Mesenchymal stem cell (in vitro differentiated cells and primary cell): Measurements from ENCODE around the gene KLHL14.

Experiments
- DNase-seq: peaks from one replicate; pipeline ENCODE4 v3.0.0-alpha.2; 2013
- H2AFZ ChIP-seq: one replicate; pipeline ENCODE4 v1.6.1; 2013; ENCODE audit warnings: low read depth, mild to moderate bottlenecking, control low read depth, inconsistent platforms, low read length, moderate library complexity
- H2AK5ac ChIP-seq: 2 replicates; pipeline ENCODE4 v1.6.1; 2013; ENCODE audit warnings: low read length, moderate library complexity, mild to moderate bottlenecking, inconsistent platforms; ENCODE audit not compliant: severe bottlenecking
- H2BK120ac ChIP-seq: one replicate; pipeline ENCODE4 v1.6.1; 2013; ENCODE audit warnings: low read depth, mild to moderate bottlenecking, inconsistent platforms, low read length, moderate library complexity
- H2BK12ac ChIP-seq, 2 experiments: one replicate each; pipeline ENCODE4 v1.6.1; 2013; ENCODE audit warnings: inconsistent platforms in 2 of 2, low read length in 2 of 2, mild to moderate bottlenecking in 2 of 2, moderate library complexity in 2 of 2, control low read depth in 1 of 2
- H2BK15ac ChIP-seq: one replicate; pipeline ENCODE4 v1.6.1; 2013; ENCODE audit warnings: mild to moderate bottlenecking, low read depth, inconsistent platforms; ENCODE audit not compliant: poor library complexity, severe bottlenecking
- H2BK5ac ChIP-seq: 2 replicates; pipeline ENCODE4 v1.6.1; 2013; ENCODE audit warnings: low read depth, mild to moderate bottlenecking, low read length, control low read depth, inconsistent platforms; ENCODE audit not compliant: poor library complexity, severe bottlenecking
- H3K14ac ChIP-seq, 2 experiments: one replicate each; pipeline ENCODE4 v1.6.1; 2013; ENCODE audit warnings: inconsistent platforms in 2 of 2, low read length in 2 of 2, control low read depth in 1 of 2, mild to moderate bottlenecking in 1 of 2, moderate library complexity in 1 of 2
- H3K18ac ChIP-seq, 2 experiments: one replicate each; pipeline ENCODE4 v1.6.1; 2013; ENCODE audit warnings: inconsistent platforms in 2 of 2, low read length in 2 of 2, control low read depth in 1 of 2, low read depth in 1 of 2, mild to moderate bottlenecking in 1 of 2
- H3K23ac ChIP-seq, 2 experiments: one replicate each; pipeline ENCODE4 v1.6.1; 2013; ENCODE audit warnings: inconsistent platforms in 2 of 2, low read length in 2 of 2, mild to moderate bottlenecking in 2 of 2, moderate library complexity in 2 of 2, control low read depth in 1 of 2
- H3K27ac ChIP-seq: 2 replicates; pipeline ENCODE4 v1.5.1; 2013; ENCODE audit warnings: mild to moderate bottlenecking, moderate library complexity, low read length, control low read depth, inconsistent platforms; ENCODE audit not compliant: poor library complexity, severe bottlenecking
- H3K27me3 ChIP-seq, 2 experiments: 2 replicates each; pipeline versions ENCODE4 v1.6.1 to v1.7.0; 2013; ENCODE audit warnings: low read length in 2 of 2, mild to moderate bottlenecking in 2 of 2, moderate library complexity in 2 of 2, control low read depth in 1 of 2, inconsistent platforms in 1 of 2; ENCODE audit not compliant: control insufficient read depth in 1 of 2, insufficient read depth in 1 of 2
- H3K36me3 ChIP-seq, 2 experiments: 2 replicates each; pipeline versions ENCODE4 v1.6.1 to v1.7.0; 2013; ENCODE audit warnings: low read length in 2 of 2, control low read depth in 1 of 2, inconsistent platforms in 1 of 2, low read depth in 1 of 2, mild to moderate bottlenecking in 1 of 2; ENCODE audit not compliant: insufficient read depth in 2 of 2, control insufficient read depth in 1 of 2
- H3K4ac ChIP-seq, 2 experiments: one replicate each; pipeline ENCODE4 v1.6.1; 2013; ENCODE audit warnings: inconsistent platforms in 2 of 2, low read length in 2 of 2, mild to moderate bottlenecking in 2 of 2, moderate library complexity in 2 of 2, control low read depth in 1 of 2, low read depth in 1 of 2
- H3K4me1 ChIP-seq: 2 replicates; pipeline ENCODE4 v1.6.1; 2013; ENCODE audit warnings: low read depth, low read length, control low read depth; ENCODE audit not compliant: control insufficient read depth, insufficient read depth
- H3K4me2 ChIP-seq: 2 replicates; pipeline ENCODE4 v1.6.1; 2013; ENCODE audit warnings: low read length, mild to moderate bottlenecking, inconsistent platforms; ENCODE audit not compliant: poor library complexity, severe bottlenecking
- H3K4me3 ChIP-seq, 2 experiments: 2 replicates each; pipeline versions ENCODE4 v1.5.1 to v1.7.0; 2013; ENCODE audit warnings: low read length in 2 of 2, mild to moderate bottlenecking in 2 of 2, control low read depth in 1 of 2, low read depth in 1 of 2; ENCODE audit not compliant: insufficient read depth in 1 of 2
- H3K79me1 ChIP-seq: replicated peaks from 2 replicates; pipeline ENCODE4 v1.6.1; 2013; ENCODE audit warnings: mild to moderate bottlenecking, control low read depth, low read length, inconsistent platforms; ENCODE audit not compliant: poor library complexity, severe bottlenecking
- H3K9ac ChIP-seq: 2 replicates; pipeline ENCODE4 v1.7.0; 2013; ENCODE audit warnings: mild to moderate bottlenecking, low read length, moderate library complexity
- H3K9me3 ChIP-seq: 2 replicates; pipeline ENCODE4 v1.7.0; 2013; ENCODE audit warnings: mild to moderate bottlenecking, low read length; ENCODE audit not compliant: control insufficient read depth
- H4K8ac ChIP-seq: one replicate; pipeline ENCODE4 v1.6.1; 2013; ENCODE audit warnings: inconsistent platforms, mild to moderate bottlenecking, low read length, moderate library complexity
- H4K91ac ChIP-seq: one replicate; pipeline ENCODE4 v1.6.1; 2013; ENCODE audit warnings: mild to moderate bottlenecking, low read length, inconsistent platforms
- WGBS: methylation state at CpG from one replicate; pipeline ENCODE4 v1.1.7; 2013; ENCODE audit warnings: mixed read lengths; 5-methylcytosine and 5-hydroxymethylcytosine counted together

The KLHL14 gene

DNA sequence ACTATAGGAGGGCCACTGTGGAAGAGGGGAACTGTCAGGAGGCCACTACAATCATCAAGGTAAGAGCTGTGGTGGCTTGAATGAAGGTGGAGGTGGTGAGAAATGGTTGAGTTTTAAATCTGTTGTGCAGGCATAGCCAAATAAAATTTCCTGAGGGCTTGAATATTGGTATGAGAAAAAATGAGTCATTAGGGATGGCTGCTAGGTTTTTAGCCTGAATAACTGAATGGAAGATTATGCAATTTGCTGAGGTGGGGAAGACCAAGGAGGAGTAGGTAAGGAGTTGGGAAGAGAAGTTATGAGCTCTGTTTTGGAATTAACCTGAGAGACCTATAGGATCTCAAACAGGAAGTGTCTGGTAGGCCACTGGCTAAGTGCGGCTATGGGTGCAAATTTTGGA is 84.0 kb downstream of the KLHL14 start:
- no peak overlapping the region for H2BK12ac ChIP-seq
- no peak overlapping the region for H2AFZ ChIP-seq
- no peak for DNase-seq
- H3K18ac ChIP-seq = no peak overlapping the region
- H3K36me3 ChIP-seq = no peaks in the 10 kb centered on the region
- no peaks in the 10 kb centered on the region for H3K4me1 ChIP-seq
- H2BK5ac ChIP-seq = no peak overlapping the region
- H2AK5ac ChIP-seq = no peak overlapping the region
- no peak overlapping the region for H3K4me2 ChIP-seq
- no peak overlapping the region for H4K91ac ChIP-seq
- no peak overlapping the region for H3K4ac ChIP-seq
- H3K27me3 ChIP-seq = no peaks in the 10 kb centered on the region
- H4K8ac ChIP-seq = no peak overlapping the region
- no peak overlapping the region for H3K14ac ChIP-seq
- no peak overlapping the region for H2BK15ac ChIP-seq
- H3K27ac ChIP-seq = no peak overlapping the region
- H2BK120ac ChIP-seq = no peak overlapping the region
- H3K79me1 ChIP-seq = no peaks in the 10 kb centered on the region
- no peaks in the 10 kb centered on the region for H3K9me3 ChIP-seq
- no peak overlapping the region for H3K9ac ChIP-seq
- WGBS = 97% methylated on average over 1 of the region's 1 CpG
- no peak overlapping the region for H3K23ac ChIP-seq
- H3K4me3 ChIP-seq = no peak overlapping the region

DNA sequence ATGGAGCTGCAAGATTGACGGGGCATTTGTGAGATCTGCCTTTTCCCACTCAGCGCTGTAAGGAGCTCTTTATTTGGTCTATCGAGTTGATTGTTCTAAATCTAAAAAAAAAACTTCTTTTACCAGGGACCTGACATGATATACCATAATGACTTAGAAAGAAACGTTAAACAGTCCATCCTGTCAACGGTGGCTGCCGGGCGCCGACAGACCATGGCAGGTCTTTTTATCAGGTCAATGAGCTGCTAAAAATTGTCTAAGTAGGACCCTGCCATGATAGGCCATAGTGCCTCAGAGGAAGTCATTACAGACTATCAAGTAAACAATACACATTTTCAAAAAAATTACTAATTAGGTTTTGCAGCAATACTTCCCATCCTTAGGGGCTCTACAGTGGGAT is 87.9 kb downstream of the KLHL14 start:
- H3K18ac ChIP-seq = no peak overlapping the region
- no peak overlapping the region for H3K4ac ChIP-seq
- no peak overlapping the region for H2BK15ac ChIP-seq
- no peak overlapping the region for H2BK120ac ChIP-seq
- H4K8ac ChIP-seq = no peak overlapping the region
- H2AFZ ChIP-seq = no peak overlapping the region
- H3K14ac ChIP-seq = no peak overlapping the region
- H3K4me2 ChIP-seq = no peak overlapping the region
- H3K4me1 ChIP-seq = no peaks in the 10 kb centered on the region
- no peak overlapping the region for H3K23ac ChIP-seq
- no peaks in the 10 kb centered on the region for H3K9me3 ChIP-seq
- no peak overlapping the region for H3K4me3 ChIP-seq
- DNase-seq = no peak
- no peak overlapping the region for H4K91ac ChIP-seq
- no peak overlapping the region for H3K27ac ChIP-seq
- WGBS = 92% methylated on average over 6 of the region's 8 CpGs
- H3K9ac ChIP-seq = no peak overlapping the region
- H2AK5ac ChIP-seq = no peak overlapping the region
- no peaks in the 10 kb centered on the region for H3K27me3 ChIP-seq
- H2BK5ac ChIP-seq = no peak overlapping the region
- no peaks in the 10 kb centered on the region for H3K36me3 ChIP-seq
- H2BK12ac ChIP-seq = no peak overlapping the region
- no peaks in the 10 kb centered on the region for H3K79me1 ChIP-seq

DNA sequence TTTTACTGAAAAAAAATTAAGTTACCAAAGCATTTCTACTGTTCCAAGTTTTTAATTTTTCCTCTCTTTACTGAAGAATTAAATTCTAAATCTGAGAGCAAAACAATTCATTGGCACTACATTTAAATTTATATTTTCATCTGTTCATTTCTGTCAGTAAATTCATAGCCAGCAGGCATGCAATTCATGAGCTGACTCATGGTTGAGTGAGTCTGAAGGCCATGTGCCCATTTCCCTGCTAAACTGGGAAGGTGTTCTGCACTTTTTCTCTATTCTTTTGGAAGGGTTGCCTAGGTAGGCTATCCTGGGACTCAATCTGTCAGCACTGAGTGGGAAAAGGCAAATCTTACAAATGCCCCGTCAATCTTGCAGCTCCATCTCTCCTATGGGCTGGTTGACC is 88.7 kb downstream of the KLHL14 start:
- Histone ChIP-seq H3K4me3 (no peak overlapping the region), H3K27me3 (no peaks in the 10 kb centered on the region), H4K91ac (no peak overlapping the region)

DNA sequence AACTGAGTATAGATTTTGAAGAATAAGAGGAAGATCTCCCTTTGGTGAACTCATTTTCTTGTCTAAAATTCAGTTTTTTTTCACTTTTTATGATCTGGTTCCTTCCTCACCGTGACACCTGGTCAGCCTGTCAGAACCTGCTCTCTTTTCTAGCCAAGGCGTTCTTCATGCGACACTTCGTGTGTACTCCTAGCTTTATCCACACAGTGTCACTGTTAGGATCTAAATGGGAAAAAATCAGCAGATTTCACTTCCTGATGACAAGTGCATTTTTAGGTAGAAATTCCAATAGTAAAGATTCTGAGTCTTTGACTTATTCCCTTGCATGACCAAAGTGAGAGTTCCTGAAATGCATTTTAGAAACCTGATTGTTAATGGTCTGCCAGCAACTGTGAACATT is 89.8 kb downstream of the KLHL14 start:
- H3K4me3 ChIP-seq = no peak overlapping the region
- H2AK5ac ChIP-seq = no peak overlapping the region
- no peak overlapping the region for H3K4me2 ChIP-seq
- H2BK5ac ChIP-seq = no peak overlapping the region
- no peaks in the 10 kb centered on the region for H3K4me1 ChIP-seq
- 80% methylated on average over 4 of the region's 4 CpGs for WGBS
- no peak overlapping the region for H2BK120ac ChIP-seq
- H3K18ac ChIP-seq = no peak overlapping the region
- no peak for DNase-seq
- H3K27me3 ChIP-seq = no peaks in the 10 kb centered on the region
- no peak overlapping the region for H4K8ac ChIP-seq
- no peak overlapping the region for H4K91ac ChIP-seq
- H3K14ac ChIP-seq = no peak overlapping the region
- H2BK12ac ChIP-seq = no peak overlapping the region
- H3K27ac ChIP-seq = no peak overlapping the region
- H3K9ac ChIP-seq = no peak overlapping the region
- H3K4ac ChIP-seq = no peak overlapping the region
- H3K23ac ChIP-seq = no peak overlapping the region
- H3K79me1 ChIP-seq = no peaks in the 10 kb centered on the region
- H3K36me3 ChIP-seq = no peaks in the 10 kb centered on the region
- H3K9me3 ChIP-seq = no peaks in the 10 kb centered on the region
- no peak overlapping the region for H2AFZ ChIP-seq
- H2BK15ac ChIP-seq = no peak overlapping the region

More for the DNA sequence above, 88.7 kb downstream of the KLHL14 start:
- Histone ChIP-seq H3K79me1 (no peaks in the 10 kb centered on the region), H3K18ac (no peak overlapping the region), H3K4me2 (no peak overlapping the region), H3K9me3 (no peaks in the 10 kb centered on the region), H3K23ac (no peak overlapping the region), H3K14ac (no peak overlapping the region), H3K4ac (no peak overlapping the region), H2BK15ac (no peak overlapping the region), H3K4me1 (no peaks in the 10 kb centered on the region), H2BK5ac (no peak overlapping the region), H2AFZ (no peak overlapping the region), H4K8ac (no peak overlapping the region), H3K36me3 (no peaks in the 10 kb centered on the region), H2AK5ac (no peak overlapping the region), H3K9ac (no peak overlapping the region), H2BK120ac (no peak overlapping the region), H3K27ac (no peak overlapping the region), H2BK12ac (no peak overlapping the region)
- no peak for DNase-seq
- 83% methylated on average over 1 of the region's 1 CpG for WGBS
